GM19240 (cell line): ENCODE results near the gene RNF7.
"Not testable (repeated sequence)": the region's sequence is repeated elsewhere in the genome, so short reads cannot be mapped to it uniquely, and the experiment has no call there.

ENCODE experiments used
- DNase-seq: peaks from one replicate; pipeline ENCODE4 v3.0.0; 2011; ENCODE audit warnings: low spot score; ENCODE audit not compliant: insufficient read length

RNF7 gene

DNA sequence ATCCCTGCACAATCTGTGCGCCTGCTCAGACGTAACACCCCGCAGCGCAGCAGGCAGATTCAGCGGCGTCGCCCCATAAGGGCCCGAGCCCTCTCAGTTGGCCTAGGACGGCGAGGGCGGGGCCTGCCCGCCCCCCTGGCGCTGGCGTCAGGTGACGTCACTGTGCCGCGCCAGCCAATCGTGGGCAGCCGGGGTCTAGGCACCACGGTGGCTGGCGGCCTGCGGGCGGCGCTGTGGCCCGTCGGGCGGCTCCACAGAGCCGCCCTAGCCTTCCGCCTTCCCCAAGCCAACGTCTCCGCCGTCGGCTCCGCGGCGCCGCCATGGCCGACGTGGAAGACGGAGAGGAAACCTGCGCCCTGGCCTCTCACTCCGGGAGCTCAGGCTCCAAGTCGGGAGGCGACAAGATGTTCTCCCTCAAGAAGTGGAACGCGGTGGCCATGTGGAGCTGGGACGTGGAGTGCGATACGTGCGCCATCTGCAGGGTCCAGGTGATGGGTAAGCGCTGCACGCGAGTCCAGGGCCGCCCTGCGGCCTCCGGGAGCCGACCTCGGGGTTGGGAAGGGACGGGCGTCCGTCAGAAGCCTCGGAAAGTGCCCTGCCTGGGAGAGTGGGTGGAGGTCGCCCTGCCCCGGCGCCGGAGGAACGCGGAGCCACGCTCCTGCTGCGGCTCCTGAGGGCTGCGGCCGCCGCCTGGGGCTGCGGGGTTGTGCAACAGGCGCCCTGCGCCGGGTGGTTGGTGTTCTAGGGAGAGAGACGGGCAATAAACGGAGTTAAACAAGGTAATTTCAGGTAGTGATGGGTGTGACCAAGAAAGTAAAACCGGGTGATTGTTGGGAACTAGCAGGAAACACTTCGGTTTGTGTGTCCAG lies at the start of gene RNF7:
RNF7 (plus strand) TSS at position 277 of the 869 bp plus-strand sequence; CDS start at position 321, 44 bp downstream.
- peak; percentile 73 for DNase-seq

- no peak for DNase-seq
These were observed 47.5 kb upstream of the RNF7 start for GRCh38 chr3:141690431-141691072.

DNA sequence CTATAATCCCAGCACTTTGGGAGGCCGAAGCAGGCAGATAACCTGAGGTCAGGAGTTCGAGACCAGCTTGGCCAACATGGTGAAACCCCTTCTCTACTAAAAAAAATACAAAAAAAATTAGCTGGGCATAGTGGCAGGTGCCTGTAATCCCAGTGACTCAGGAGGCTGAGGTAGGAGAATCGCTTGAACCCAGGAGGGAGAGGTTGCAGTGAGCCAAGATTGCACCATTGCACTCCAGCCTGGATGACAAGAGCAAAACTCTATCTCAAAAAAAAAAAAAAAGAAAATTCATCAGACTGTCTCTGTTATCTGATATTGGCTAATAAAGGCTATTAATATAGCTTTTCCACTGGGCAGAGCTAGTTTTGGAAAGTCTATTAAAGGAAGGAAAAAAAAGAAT lies 46.6 kb upstream of the RNF7 start:
- DNase-seq = not testable (repeated sequence)

DNA sequence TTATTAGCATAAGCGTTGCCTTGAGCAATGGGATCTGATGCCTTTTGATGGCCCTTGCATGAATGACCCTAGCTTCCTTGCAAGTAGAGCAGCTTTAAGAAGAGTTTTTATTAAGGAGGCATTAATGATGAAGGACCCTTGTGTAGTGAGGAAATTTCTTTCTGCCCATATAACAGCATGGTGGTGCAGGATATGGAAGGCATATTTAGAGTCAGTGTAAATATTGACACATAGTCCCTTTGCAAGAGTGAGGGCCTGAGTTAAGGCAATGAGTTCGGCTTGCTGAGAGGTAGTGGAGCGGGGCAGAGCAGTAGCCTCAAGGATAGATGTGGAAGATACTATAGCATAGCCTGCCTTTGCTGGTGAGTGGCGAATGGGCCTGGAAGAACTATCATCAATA lies 45.1 kb upstream of the RNF7 start:
- DNase-seq = not testable (repeated sequence)

- no peak for DNase-seq
These were observed 38.8 kb upstream of the RNF7 start for GRCh38 chr3:141699324-141699723.

- DNase-seq = no peak
These were observed 38.2 kb upstream of the RNF7 start for GRCh38 chr3:141699897-141700296.

DNA sequence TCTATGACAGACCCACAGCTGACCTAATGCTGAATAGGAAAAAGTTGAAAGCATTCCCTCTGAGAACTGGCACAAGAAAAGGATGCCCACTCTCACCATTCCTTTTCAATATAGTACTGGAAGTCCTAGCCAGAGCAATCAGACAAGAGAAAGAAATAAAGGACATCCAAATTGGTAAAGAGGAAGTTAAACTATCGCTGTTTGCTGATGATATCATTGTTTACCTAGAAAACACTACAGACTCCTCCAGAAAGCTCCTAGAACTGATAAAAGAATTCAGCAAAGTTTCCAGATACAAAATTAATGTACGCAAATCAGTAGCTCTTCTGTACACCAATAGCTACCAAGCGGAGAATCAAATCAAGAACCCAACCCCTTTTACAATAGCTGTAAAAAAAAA lies 34.7 kb upstream of the RNF7 start:
- not testable (repeated sequence) for DNase-seq

DNA sequence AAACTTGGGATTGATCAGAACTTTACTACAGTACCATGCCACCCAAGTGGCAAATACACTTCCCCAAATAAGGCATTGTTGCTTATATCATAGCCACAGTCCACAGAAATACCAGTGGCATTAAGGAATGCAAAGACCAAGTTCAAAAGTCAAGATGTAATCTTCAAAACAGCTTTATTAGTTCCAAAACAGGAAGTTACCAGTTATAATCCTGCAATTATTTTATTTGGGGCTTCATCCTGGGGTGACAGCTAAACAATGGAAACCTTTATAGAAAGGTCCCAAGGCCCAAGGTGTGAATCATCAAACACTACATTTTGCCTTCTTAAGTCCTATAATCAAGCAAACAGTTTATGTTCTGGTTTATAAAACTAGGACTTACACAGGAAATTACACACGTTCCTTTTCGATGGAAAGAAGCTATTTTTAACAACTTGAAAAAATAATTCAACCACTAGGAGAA lies 30.3 kb upstream of the RNF7 start:
- DNase-seq = no peak

DNA sequence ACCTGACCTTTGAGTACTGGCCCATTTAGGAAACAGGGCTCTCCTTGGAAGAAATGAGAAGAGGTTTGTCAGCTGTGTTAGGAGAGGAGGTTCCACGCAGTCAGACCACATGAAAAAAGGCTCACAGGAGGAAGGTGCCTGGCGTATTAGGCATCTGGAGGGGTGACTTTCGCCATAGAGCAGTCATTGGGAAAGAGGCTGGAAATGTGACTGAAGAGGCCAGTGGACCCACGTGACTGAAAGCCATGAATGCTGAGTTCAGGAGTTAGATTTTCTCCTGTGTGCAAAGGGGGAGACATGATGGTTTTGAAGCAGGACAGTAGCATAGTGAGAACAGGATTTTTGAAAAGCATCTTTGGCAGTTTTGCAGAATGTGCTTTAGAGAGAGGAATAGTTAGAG lies 29.7 kb upstream of the RNF7 start:
- no peak for DNase-seq

GRCh38 chr3:141709126-141709770 lies 28.9 kb upstream of the RNF7 start:
- DNase-seq = no peak

DNA sequence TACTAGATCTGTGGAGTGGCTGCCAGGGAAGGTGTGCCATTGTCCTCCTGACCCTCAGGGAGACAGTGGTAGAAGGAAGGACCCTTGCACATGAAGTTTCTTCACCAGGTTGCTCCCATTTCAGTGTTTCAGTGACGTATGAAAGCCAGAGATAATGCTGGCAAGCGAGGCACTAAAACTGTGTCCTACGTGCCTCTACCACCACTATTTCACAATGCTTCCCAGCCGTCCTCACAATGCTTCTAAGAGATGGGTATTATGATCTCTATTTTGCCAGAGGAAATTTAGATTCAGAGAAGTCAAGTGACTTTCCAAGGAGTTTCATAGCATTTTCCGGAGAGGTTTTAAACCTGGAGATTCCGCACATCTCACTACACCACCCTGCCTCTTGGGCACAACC lies 28.0 kb upstream of the RNF7 start:
- DNase-seq = no peak

GRCh38 chr3:141710888-141711616 lies 27.0 kb upstream of the RNF7 start:
- no peak for DNase-seq

- no peak for DNase-seq
These were observed 23.4 kb upstream of the RNF7 start for GRCh38 chr3:141714671-141715070.

- no peak for DNase-seq
These were observed 16.0 kb upstream of the RNF7 start for GRCh38 chr3:141722081-141722480.

- DNase-seq = no peak
These were observed 15.4 kb upstream of the RNF7 start for GRCh38 chr3:141722648-141723047.

GRCh38 chr3:141723255-141723654 lies 14.8 kb upstream of the RNF7 start:
- DNase-seq = no peak

DNA sequence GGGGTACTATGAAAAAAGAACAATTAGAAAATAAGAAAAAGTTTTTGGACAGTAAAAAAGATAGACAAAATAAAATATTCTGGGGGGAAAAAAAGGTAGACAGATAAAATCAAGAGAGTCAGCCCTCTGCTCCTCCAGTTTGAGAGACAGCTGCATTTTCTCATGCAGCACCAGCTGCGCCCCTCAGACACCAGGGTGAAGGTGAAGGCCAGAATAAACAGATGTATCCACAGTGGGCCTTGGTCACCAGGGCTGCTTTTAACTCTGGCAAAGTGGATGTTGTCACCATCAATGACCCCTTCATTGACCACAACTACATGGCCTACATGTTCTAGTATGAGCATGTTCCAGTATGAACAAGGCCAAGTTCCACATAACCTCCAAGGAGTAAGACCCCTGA lies 13.9 kb upstream of the RNF7 start:
- no peak for DNase-seq

GRCh38 chr3:141725036-141725435 lies 13.1 kb upstream of the RNF7 start:
- DNase-seq = no peak

DNA sequence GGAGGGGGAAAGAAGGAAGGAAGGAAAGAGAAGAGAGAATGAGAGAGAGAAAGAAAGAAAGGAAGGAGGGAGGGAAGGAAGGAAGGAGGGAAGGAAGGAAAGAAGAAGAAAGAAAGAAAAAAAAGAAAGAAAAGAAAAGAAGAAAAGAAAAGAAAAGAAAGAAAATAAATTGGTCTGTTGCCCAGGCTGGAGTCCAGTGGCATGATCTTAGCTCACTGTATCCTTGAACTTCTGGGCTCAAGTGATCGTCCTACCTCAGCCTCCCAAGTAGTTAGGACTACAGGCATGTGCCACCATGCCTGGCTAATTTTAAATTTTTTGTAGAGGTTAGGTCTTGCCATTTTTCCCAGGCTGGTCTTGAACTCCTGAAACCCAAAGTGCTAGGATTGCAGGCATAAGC lies 11.6 kb upstream of the RNF7 start:
- no peak for DNase-seq

GRCh38 chr3:141728355-141728892 lies 9.7 kb upstream of the RNF7 start:
- no peak for DNase-seq

DNA sequence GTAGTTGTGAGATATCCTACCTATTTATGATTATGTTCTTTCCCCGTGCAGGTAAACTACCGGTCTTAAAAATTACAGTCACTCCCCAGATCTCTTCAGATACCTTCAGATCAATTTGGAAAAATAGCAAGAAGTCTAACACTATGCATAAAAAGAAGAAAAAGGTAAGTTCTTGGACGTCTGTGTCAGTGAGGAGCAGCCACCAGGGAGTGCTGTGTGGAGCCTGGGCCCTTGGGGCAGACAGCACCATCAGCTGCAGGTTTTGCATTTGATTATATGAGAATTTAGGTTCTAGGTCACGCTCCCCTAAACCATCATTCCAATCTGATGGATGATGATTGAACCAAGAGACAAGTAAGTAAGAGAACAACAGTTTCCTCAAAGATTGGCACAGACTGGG lies 8.9 kb upstream of the RNF7 start:
- no peak for DNase-seq
